ENCODE data around the gene LGR6. TPM values are rescaled to one million over a fixed set of nuclear protein-coding genes. Genes with fewer than 3 reads are reported as not detected.
"Not testable (repeated sequence)": the region's sequence is repeated elsewhere in the genome, so short reads cannot be mapped to it uniquely, and the experiment has no call there.

The LGR6 gene
- total RNA-seq, 1 donor from 2014 or later = 0.05 TPM

GRCh38 chr1:202221911-202222909 lies 28.6 kb downstream of the LGR6 start:
- no peak for DNase-seq (ENCODE audit: low read depth)

- no peak for DNase-seq (ENCODE audit: low read depth)
Observed at GRCh38 chr1:202223121-202223860, 29.7 kb downstream of the LGR6 start.

GRCh38 chr1:202224453-202224852 lies 30.9 kb downstream of the LGR6 start:
- DNase-seq (ENCODE audit: low read depth) = no peak

GRCh38 chr1:202225131-202225530 lies 31.5 kb downstream of the LGR6 start:
- no peak for DNase-seq (ENCODE audit: low read depth)

GRCh38 chr1:202227053-202227672 lies 33.6 kb downstream of the LGR6 start:
- DNase-seq (ENCODE audit: low read depth) = no peak

GRCh38 chr1:202227997-202228401 lies 34.4 kb downstream of the LGR6 start:
- DNase-seq (ENCODE audit: low read depth) = no peak

- DNase-seq (ENCODE audit: low read depth) = no peak
Observed at GRCh38 chr1:202228484-202229122, 35.0 kb downstream of the LGR6 start.

GRCh38 chr1:202229376-202229775 lies 35.8 kb downstream of the LGR6 start:
- no peak for DNase-seq (ENCODE audit: low read depth)

- DNase-seq (ENCODE audit: low read depth) = no peak
Observed at GRCh38 chr1:202230061-202230938, 36.7 kb downstream of the LGR6 start.

- peak; percentile 30 for DNase-seq (ENCODE audit: low read depth)
Observed at GRCh38 chr1:202230939-202231645, 37.5 kb downstream of the LGR6 start.

- DNase-seq (ENCODE audit: low read depth) = no peak
Observed at GRCh38 chr1:202233171-202233570, 39.6 kb downstream of the LGR6 start.

GRCh38 chr1:202233804-202234203 lies 40.2 kb downstream of the LGR6 start:
- DNase-seq (ENCODE audit: low read depth) = no peak

- DNase-seq (ENCODE audit: low read depth) = no peak
Observed at GRCh38 chr1:202234331-202235002, 40.9 kb downstream of the LGR6 start.

GRCh38 chr1:202235003-202235660 lies 41.5 kb downstream of the LGR6 start:
- DNase-seq (ENCODE audit: low read depth) = no peak

GRCh38 chr1:202235856-202236837 lies 42.5 kb downstream of the LGR6 start:
- peak; percentile 94 for DNase-seq (ENCODE audit: low read depth)

- no peak for DNase-seq (ENCODE audit: low read depth)
Observed at GRCh38 chr1:202237052-202237451, 43.5 kb downstream of the LGR6 start.

- no peak for DNase-seq (ENCODE audit: low read depth)
Observed at GRCh38 chr1:202238914-202239313, 45.3 kb downstream of the LGR6 start.

- not testable (repeated sequence) for DNase-seq (ENCODE audit: low read depth)
Observed at GRCh38 chr1:202240226-202240625, 46.6 kb downstream of the LGR6 start.

Data from renal cortical epithelial cell (primary cell).